Fibroblast of peridontal ligament (primary cell): Measurements from ENCODE around the gene MPPED1.

ENCODE experiments used
- DNase-seq: peaks from one replicate; pipeline ENCODE4 v3.0.0-alpha.2; 2010; ENCODE audit errors: extremely low read depth

The MPPED1 gene

GRCh38 chr22:43498856-43499253 is 87.0 kb downstream of the MPPED1 start:
- no peak for DNase-seq

DNA sequence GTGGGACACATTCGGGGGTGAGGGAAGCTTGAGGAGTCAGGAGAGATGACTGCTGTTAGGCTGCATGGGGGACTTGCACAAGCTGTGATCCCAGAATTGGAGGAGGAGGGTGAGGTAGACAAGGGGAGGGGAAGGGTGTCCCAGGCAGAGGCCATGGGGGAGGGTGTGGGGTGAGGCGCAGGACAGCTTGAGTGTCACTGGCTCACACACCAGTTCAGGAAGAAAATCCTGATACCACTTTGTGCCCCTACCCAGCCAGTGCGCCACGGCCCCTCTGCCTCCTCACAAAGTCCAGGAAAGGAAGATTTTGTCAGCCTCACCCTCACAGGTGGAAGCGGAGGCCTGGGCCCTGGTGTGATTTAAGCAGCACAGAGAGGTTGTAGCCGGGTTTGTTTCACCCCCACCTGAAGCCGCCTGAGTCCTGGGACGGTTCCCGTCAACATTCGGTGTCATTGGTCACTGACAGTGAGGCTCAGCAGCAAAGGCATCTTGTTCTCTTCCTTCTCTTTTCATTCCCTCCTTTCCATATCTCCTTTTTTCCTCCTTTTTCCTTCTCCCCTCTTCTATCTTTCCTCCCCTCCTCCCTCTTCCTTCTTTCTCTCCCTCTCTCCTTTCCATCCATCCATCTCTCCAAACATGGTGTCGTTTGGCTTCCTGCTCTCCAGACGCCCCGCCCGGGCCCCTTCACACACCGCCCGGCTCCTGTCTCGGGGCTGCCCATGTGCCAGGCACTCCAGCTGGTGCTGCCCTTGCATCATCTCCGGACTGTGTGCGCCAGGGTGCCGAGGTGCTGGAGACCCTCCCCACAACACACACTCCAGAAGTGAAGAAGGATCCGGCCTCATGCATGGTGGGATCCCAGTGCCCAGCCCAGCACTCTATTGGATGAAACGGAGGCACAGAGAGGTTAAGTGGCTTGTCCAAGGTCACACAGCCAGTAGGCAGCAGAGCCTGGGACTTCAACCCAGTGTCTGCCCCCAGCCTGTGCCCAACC is 89.3 kb downstream of the MPPED1 start:
- DNase-seq, result no peak

DNA sequence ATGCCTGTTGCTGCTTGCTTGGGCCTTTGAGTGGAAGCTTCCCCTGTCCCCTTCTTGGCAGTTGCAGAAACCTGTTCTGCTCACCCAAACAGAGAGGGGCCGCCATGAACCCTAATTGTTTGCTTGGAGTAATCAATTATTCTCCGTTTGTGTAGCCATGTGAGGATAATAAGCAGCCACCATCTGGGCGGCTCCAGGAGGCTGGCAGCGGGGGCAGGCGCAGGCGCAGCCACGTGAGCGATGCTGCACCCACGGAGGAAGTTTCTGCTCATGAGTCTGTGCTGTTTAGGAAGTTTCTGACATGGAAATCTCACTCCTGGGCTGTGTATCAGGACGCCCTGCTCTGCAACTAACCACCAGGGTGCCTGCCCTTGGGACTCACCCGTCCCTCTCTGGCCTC is 90.1 kb downstream of the MPPED1 start:
- no peak for DNase-seq

DNA sequence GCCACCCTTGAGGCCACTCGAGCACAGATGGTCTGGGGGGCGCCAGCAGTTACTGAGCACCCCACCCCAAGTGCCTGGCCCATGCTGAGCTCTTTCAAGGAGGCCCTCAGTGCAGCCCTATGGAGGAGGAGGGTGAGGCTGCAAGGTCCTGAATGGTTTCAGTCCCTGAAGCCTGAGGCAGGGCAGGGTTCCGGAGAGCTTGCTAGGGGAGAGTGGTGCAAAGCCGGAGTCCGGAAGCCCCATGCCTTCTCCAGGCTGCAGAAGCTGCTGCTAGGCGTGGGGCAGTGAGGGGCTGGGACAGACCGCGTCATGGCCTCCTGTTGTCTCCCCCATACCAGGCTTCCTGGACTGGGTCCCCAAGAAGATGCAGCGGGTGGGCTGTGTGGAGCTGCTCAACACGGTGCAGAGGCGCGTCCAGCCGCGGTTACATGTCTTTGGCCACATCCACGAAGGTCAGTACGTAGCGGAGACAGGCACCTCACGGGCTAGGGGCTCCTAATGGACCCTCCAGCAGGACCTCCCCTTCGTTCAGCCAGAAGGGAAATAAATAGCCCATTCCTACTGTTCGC is 90.6 kb downstream of the MPPED1 start:
- DNase-seq, result no peak

- no peak for DNase-seq
Observed at GRCh38 chr22:43504068-43504467, 92.3 kb downstream of the MPPED1 start.

DNA sequence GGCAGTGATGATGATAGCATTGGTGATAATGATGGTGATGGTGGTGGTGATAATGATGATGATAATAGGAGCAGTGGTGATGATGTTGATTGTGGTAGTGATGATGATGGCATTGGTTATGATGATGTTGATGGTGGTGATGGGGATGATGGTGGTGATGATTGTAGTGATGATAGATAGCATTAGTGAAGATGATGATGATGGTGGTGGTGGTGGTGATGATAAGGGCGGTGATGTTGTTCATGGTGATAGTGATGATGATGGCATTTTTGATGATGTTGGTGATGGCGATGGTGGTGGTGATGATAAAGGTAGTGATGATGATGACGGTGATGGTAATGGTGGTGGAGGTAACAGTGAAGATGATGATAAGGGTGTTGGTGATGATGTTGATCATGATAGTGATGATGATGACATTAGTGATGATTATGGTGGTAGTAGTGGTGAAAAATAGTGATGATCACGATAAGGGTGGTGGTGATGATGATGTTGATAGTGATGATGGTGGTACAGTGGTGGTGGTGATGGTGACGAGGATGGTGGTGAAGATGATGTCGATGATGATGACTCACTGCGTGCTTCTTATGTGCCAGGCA is 93.0 kb downstream of the MPPED1 start:
- no peak for DNase-seq

DNA sequence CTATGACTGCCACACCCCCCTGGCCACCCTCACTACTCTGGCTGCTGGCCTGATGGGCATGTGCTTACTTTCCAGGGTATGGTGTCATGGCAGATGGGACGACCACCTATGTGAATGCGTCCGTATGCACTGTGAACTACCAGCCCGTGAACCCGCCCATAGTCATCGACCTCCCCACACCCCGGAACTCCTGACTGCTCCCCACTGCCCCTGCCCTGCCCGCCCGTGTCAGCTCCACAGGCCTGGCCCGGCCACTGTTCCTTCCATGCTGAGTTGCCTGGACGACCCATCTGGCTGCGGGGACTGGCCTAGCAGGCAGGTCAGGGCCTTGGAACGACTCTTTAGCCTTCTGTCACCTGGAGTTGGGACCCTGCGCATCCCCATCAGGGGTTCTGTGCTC is 93.6 kb downstream of the MPPED1 start:
- no peak for DNase-seq

- DNase-seq, result no peak
Observed at GRCh38 chr22:43505896-43506295, 94.1 kb downstream of the MPPED1 start.

GRCh38 chr22:43506487-43506886 is 94.7 kb downstream of the MPPED1 start:
- DNase-seq, result no peak

GRCh38 chr22:43507235-43507634 is 95.4 kb downstream of the MPPED1 start:
- no peak for DNase-seq

- no peak for DNase-seq
Observed at GRCh38 chr22:43508489-43508888, 96.7 kb downstream of the MPPED1 start.

GRCh38 chr22:43509337-43509736 is 97.5 kb downstream of the MPPED1 start:
- DNase-seq, result no peak

GRCh38 chr22:43510281-43511070 is 98.7 kb downstream of the MPPED1 start:
- no peak for DNase-seq

DNA sequence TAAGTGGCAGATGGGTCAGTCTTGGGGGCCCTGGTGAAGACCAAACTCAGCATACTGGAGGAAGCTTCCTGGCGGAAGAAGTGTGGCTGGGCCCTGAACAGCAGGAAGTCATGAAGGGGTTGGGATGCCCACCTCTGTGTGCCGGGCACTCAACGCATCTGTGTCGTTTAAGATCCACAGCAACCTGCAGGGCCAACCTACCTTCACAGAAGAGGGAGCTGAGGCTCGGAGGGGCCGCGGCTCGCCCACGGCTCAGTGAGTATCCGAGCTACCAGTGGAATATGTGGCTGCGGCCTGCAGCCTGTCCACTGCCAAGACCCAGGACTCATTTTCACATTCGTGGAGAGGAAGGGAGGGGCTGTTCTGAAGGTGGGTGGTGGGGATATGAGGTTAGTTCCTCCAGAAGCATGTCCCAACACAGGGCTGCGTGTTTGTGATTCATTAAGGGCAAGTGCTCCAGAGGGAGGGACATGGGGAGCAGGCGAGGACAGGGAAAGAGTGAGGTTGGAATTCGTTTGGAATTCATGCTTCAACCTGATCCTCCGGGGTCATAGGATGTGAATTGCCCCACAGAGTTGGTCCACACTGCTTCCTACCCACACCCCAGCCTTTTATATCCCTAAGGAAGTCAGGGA is 99.6 kb downstream of the MPPED1 start:
- DNase-seq, result no peak

DNA sequence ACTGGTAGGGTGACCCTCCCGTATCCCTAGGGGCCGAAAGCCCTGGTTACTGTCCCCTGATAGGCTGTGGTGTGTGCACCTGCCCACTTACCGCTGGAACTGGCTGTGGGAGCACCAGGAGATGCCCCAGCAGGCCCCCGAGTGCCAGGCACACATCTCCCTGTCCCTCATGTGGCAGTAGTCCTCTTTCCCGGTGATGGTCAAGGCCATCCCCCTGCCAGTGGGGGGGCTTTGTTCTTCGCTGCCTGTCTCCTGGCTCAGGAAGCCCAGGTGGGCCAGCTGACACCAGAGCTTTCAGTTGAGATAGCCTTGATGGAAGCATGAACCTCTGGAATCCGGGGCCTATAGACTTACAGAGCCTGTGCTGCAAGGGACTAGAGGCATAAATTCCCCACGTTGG is 100.5 kb downstream of the MPPED1 start:
- no peak for DNase-seq

DNA sequence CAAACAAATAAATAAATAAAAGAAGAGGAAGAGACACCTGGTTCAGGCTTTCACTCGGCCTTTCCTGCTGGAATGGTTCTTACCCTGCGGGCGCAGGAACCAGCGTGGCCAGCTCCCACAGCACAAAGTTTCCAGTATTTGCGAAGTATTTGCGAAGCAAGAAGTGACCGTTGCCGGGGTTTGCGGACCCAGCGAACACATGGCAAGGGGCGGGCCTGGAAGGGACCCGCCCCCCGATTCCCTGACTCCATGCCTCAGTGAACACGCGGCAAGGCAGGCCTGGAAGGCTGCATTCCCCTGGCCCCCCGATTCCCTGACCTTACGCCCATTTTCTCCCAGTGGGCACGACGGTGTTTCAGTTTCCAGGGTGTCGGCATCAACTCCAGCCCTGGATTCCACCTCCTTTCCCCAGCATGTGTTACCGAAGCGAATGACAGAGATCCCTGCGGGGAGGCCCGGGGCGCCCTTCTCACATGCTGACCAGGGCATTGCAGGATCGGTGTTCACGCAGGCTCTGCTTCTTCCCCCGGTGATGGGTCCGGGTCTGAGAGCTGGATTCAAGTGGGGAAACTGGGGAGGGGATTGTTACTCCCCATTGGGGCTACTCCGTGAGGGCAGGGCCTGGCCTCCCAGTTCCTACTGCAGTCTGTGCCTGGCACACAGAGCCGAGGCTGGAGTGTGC is 102.8 kb downstream of the MPPED1 start:
- no peak for DNase-seq

DNA sequence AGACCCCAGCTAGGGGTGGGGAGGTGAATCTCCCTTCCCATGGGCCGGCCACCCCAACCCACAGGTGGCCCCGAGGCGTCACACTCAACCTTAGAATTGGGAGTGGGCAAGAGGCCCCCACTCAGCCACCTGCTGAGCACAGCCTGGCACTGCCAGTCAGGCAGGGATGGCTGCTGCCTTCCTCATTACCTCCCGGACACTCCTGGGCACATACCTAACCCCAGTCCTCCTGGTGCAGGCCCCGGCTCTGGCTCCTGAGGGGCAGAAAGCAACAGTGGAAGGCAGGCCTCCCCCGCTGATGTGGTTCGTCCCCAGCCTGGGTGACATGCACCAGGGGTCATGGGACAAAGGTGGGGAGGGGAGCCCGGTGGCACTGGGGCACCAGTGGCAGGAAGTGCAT is 103.6 kb downstream of the MPPED1 start:
- no peak for DNase-seq

DNA sequence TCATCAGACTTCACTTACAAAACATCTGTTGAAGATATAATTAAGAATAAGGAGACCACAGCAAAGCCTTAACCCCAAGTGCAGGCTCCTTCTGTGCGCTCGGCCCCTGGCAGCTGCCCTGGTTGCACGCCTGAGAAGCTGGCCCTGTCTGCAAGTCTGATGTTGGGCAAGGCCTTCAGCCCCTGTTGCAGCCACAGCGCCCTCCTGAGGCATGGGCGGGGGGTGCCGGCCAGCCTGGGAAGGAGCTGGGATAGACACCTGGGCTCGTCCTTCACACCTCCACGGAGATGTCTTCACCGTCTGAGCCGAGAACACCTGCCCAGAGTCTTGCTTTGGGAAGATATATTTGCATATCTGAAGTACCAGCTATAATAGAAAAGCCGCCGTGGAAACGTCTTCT is 104.1 kb downstream of the MPPED1 start:
- no peak for DNase-seq

- no peak for DNase-seq
Observed at GRCh38 chr22:43516386-43516785, 104.6 kb downstream of the MPPED1 start.

GRCh38 chr22:43516996-43517635 is 105.3 kb downstream of the MPPED1 start:
- DNase-seq, result no peak

GRCh38 chr22:43520632-43521039 is 108.8 kb downstream of the MPPED1 start:
- no peak for DNase-seq
